Measurements from ENCODE around the gene ELOVL7.
"Not testable (repeated sequence)": the region's sequence is repeated elsewhere in the genome, so short reads cannot be mapped to it uniquely, and the experiment has no call there.

ELOVL7 gene

GRCh38 chr5:60830581-60831127, 13.4 kb downstream of the ELOVL7 start:
- no peak for DNase-seq (ENCODE audit: low read depth, low spot score)

GRCh38 chr5:60829490-60830266, 14.4 kb downstream of the ELOVL7 start:
- DNase-seq (ENCODE audit: low read depth, low spot score), result no peak

- no peak for DNase-seq (ENCODE audit: low read depth, low spot score)
Observed at GRCh38 chr5:60827201-60827600, 16.9 kb downstream of the ELOVL7 start.

GRCh38 chr5:60826653-60827052, 17.4 kb downstream of the ELOVL7 start:
- DNase-seq (ENCODE audit: low read depth, low spot score), result no peak

GRCh38 chr5:60823574-60823973, 20.5 kb downstream of the ELOVL7 start:
- DNase-seq (ENCODE audit: low read depth, low spot score), result no peak

GRCh38 chr5:60822285-60822556, 21.8 kb downstream of the ELOVL7 start:
- no peak for DNase-seq (ENCODE audit: low read depth, low spot score)

- no peak for DNase-seq (ENCODE audit: low read depth, low spot score)
Observed at GRCh38 chr5:60821488-60822284, 22.4 kb downstream of the ELOVL7 start.

- DNase-seq (ENCODE audit: low read depth, low spot score), result no peak
Observed at GRCh38 chr5:60820593-60821487, 23.2 kb downstream of the ELOVL7 start.

GRCh38 chr5:60816138-60816537, 27.9 kb downstream of the ELOVL7 start:
- not testable (repeated sequence) for DNase-seq (ENCODE audit: low read depth, low spot score)

- DNase-seq (ENCODE audit: low read depth, low spot score), result no peak
Observed at GRCh38 chr5:60814498-60814897, 29.6 kb downstream of the ELOVL7 start.

- no peak for DNase-seq (ENCODE audit: low read depth, low spot score)
Observed at GRCh38 chr5:60812426-60812825, 31.6 kb downstream of the ELOVL7 start.

- no peak for DNase-seq (ENCODE audit: low read depth, low spot score)
Observed at GRCh38 chr5:60811105-60811504, 33.0 kb downstream of the ELOVL7 start.

- DNase-seq (ENCODE audit: low read depth, low spot score), result no peak
Observed at GRCh38 chr5:60810438-60811085, 33.5 kb downstream of the ELOVL7 start.

GRCh38 chr5:60809891-60810425, 34.1 kb downstream of the ELOVL7 start:
- no peak for DNase-seq (ENCODE audit: low read depth, low spot score)

- no peak for DNase-seq (ENCODE audit: low read depth, low spot score)
Observed at GRCh38 chr5:60806591-60807243, 37.4 kb downstream of the ELOVL7 start.

- no peak for DNase-seq (ENCODE audit: low read depth, low spot score)
Observed at GRCh38 chr5:60805463-60805862, 38.6 kb downstream of the ELOVL7 start.

GRCh38 chr5:60803712-60804111, 40.4 kb downstream of the ELOVL7 start:
- no peak for DNase-seq (ENCODE audit: low read depth, low spot score)

- DNase-seq (ENCODE audit: low read depth, low spot score), result no peak
Observed at GRCh38 chr5:60802986-60803385, 41.1 kb downstream of the ELOVL7 start.

- no peak for DNase-seq (ENCODE audit: low read depth, low spot score)
Observed at GRCh38 chr5:60802226-60802625, 41.8 kb downstream of the ELOVL7 start.

- no peak for DNase-seq (ENCODE audit: low read depth, low spot score)
Observed at GRCh38 chr5:60797482-60798153, 46.5 kb downstream of the ELOVL7 start.
